ENCODE results near the gene OAT. TPM values are rescaled to one million over a fixed set of nuclear protein-coding genes. Genes with fewer than 3 reads are reported as not detected.

OAT gene
- 173 and 207 TPM in 2 replicates for total RNA-seq

DNA sequence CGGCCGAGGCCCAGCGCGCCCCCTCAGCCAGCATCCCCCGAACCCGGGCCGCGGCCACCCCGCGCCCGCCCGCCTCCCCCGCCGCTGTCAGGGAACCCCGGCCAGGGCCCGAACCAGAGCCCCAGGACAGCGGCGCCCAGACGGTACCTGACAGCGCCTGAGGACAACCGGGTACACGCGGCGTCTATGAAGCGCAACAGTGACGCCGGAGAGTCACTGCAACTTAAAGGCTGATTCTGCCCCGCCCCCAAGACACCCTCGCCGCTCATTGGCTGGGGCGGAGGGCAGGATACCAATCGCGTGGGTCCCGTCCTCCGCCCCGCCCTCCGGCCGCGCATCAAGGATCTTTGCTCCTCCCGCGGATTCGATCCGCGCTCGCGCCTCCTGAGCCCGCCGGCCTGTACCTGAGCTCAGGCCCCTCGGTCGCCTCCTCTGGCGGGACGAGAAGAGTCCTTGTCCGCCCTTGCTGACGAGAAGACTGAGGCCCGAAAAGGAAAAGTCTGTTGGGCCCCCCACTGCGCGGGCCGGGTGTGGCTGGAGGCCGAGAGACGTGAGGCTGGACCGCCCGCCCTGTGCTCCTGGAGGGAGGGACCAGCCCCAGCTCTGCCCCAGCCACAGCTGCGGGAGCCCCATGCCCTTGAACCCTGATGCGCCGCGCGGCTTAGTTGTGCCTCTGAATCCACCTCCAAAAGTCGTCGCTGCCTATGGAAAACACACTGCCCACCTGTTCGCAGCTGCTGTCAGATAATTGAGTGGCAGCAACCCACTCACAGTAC, at the start of gene OAT:
TSS of gene OAT (minus strand) at position 198 of the 776 bp plus-strand sequence. CDS start 6,752 bp downstream, outside the sequence.

DNA sequence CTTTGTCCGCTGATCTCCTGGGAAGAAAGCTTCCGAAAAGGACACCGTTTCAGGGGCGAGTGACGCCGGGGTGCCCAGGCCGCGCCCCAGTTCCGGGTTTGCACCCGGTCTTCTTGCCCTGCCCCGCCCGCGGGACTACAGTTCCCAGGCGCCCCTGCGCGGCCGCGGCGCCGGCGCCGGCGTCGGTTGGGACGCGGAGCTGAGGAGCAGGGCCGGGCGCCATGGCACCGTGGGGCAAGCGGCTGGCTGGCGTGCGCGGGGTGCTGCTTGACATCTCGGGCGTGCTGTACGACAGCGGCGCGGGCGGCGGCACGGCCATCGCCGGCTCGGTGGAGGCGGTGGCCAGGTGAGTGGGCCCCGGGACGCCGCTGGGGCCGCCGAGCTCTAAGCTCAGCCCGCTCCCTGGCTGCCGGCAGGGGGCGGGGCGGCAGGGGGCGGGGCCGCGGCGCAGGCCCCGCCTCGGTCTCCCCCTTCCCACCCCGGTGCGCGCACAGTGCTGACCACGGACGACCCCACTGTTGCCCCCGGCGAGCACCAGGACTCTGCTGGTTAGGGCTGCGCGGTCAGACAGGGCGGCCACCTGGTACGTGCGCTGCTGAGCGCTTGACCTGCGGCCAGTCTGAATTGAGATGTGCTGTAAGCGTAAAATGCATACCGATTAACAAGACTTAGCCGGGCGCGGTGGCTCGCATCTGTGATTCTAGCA, 43.1 kb upstream of the OAT start, which contains the start of gene LHPP:
TSS of gene LHPP (plus strand) at position 182 of the 706 bp plus-strand sequence. CDS start at position 222, 40 bp downstream.

DNA sequence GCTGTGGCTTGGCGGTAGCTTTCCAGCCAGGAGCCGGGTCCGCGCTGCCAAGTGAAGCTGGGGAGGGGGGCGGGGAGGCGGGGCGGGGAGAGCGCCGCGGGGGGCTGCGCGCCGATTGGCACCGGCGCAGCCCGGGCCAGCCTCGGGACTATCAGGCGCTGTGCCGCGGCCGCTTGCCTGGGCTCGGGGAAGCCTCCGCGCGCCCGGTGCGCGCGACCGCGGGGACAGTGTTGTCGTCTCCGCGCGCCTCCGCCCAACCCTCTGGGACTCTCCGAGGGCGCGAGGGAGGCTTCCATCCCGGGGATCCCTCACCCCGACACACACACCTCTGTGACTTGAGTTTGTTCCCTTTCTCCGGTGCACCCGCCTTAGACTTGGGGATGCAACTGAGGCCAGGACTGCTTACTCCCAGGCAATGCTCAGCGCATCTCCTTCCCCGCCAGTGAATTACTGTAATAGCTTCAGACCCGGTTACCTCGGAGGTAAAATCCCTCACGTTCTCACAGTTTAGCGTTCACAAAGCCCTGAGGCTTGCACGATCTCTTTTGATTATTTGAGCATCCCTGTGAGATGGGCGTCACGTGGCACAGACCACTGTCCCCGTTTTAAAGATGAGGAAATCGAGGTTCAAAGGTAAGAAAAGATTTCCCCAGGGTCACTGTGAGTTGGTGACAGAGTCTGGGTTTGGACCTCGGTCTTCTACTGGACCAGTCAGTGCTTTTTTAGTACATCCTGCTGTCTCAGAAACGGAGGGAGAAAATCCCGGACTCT, 31.5 kb upstream of the OAT start, which contains the start of gene NKX1-2:
TSS of gene NKX1-2 (minus strand) at position 24 of the 771 bp plus-strand sequence. CDS start 92 bp downstream, outside the sequence.

Other genes with a start within 250 kb of the OAT start
- not detected in 2 replicates for gene NKX1-2, start 31.1 kb upstream of the OAT start, total RNA-seq
- gene LHPP, start 42.9 kb upstream of the OAT start, total RNA-seq = 10.7 and 11.1 TPM in 2 replicates